Measurements from ENCODE around the gene ZNF581.
A peak's percentile ranks its signal among the peaks of the same experiment; 100 is the strongest.

ZNF581 gene

GRCh38 chr19:55624109-55625003 is 19.1 kb upstream of the ZNF581 start, which contains the start of gene ZNF784:
Gene ZNF784 (minus strand): TSS chr19:55624566. CDS start chr19:55624561, 5 bp downstream.
- H4K91ac ChIP-seq (ENCODE audit: low read length), result peak within 1 kb of the TSS; percentile 96
- H3K27me3 ChIP-seq (ENCODE audit: control insufficient read depth in 1 of 2, insufficient read depth in 1 of 2, low read length in 2 of 2), result no peaks in the 10 kb centered on the region
- no peaks in the 10 kb centered on the region for H3K9me3 ChIP-seq (ENCODE audit: control insufficient read depth, low read length)
- peak within 1 kb of the TSS in 1 of 2 experiments; percentile 26 for H3K14ac ChIP-seq (ENCODE audit: low read length in 2 of 2)
- peak within 1 kb of the TSS; percentile 89 for H3K9ac ChIP-seq (ENCODE audit: low read length)
- peak within 1 kb of the TSS; percentile 91 for H3K27ac ChIP-seq (ENCODE audit: low read length, poor library complexity, severe bottlenecking)
- H3K4me2 ChIP-seq (ENCODE audit: low read length, poor library complexity, severe bottlenecking), result peak within 1 kb of the TSS; percentile 74
- WGBS, result 2% methylated on average over 53 of the region's 56 CpGs
- peaks cover 8 to 27% of the 10 kb centered on the region in 2 experiments for H3K36me3 ChIP-seq (ENCODE audit: control insufficient read depth in 1 of 2, insufficient read depth in 2 of 2, low read depth in 1 of 2, low read length in 2 of 2)
- peak within 1 kb of the TSS; percentile 97 for H2BK120ac ChIP-seq (ENCODE audit: low read depth, low read length)
- DNase-seq, result peak; percentile 90
- peaks cover 7% of the 10 kb centered on the region for H3K4me1 ChIP-seq (ENCODE audit: control insufficient read depth, insufficient read depth, low read depth, low read length)
- H4K8ac ChIP-seq (ENCODE audit: low read length), result peak within 1 kb of the TSS; percentile 96
- H2BK5ac ChIP-seq (ENCODE audit: low read depth, low read length, poor library complexity, severe bottlenecking), result no peak within 1 kb of the TSS
- no peak within 1 kb of the TSS for H3K23ac ChIP-seq (ENCODE audit: low read length in 2 of 2)
- peak within 1 kb of the TSS; percentile 43 for H2AK5ac ChIP-seq (ENCODE audit: low read length, severe bottlenecking)
- H3K79me1 ChIP-seq (replicated peaks; ENCODE audit: low read length, poor library complexity, severe bottlenecking), result peaks cover 17% of the 10 kb centered on the region
- H3K4me3 ChIP-seq (ENCODE audit: insufficient read depth in 1 of 2, low read depth in 1 of 2, low read length in 2 of 2), result peak within 1 kb of the TSS; percentile 83 to 91
- no peak within 1 kb of the TSS for H2BK15ac ChIP-seq (ENCODE audit: low read depth, poor library complexity, severe bottlenecking)
- H3K18ac ChIP-seq (ENCODE audit: low read depth in 1 of 2, low read length in 2 of 2), result peak within 1 kb of the TSS; percentile 78 to 97
- peak within 1 kb of the TSS; percentile 96 for H2AFZ ChIP-seq (ENCODE audit: low read depth, low read length)
- peak within 1 kb of the TSS in 1 of 2 experiments; percentile 88 for H3K4ac ChIP-seq (ENCODE audit: low read depth in 1 of 2, low read length in 2 of 2)
- no peak within 1 kb of the TSS for H2BK12ac ChIP-seq (ENCODE audit: low read length in 2 of 2)

GRCh38 chr19:55625004-55625326 is 18.5 kb upstream of the ZNF581 start:
- Histone ChIP-seq H3K14ac (ENCODE audit: low read length in 2 of 2) (peak overlapping the region in 1 of 2 experiments; percentile 26), H2BK5ac (ENCODE audit: low read depth, low read length, poor library complexity, severe bottlenecking) (no peak overlapping the region), H3K4me1 (ENCODE audit: control insufficient read depth, insufficient read depth, low read depth, low read length) (peaks cover 7% of the 10 kb centered on the region), H2BK12ac (ENCODE audit: low read length in 2 of 2) (no peak overlapping the region), H2BK120ac (ENCODE audit: low read depth, low read length) (no peak overlapping the region), H4K91ac (ENCODE audit: low read length) (no peak overlapping the region), H3K9me3 (ENCODE audit: control insufficient read depth, low read length) (no peaks in the 10 kb centered on the region), H2AFZ (ENCODE audit: low read depth, low read length) (peak overlapping the region; percentile 96), H3K27me3 (ENCODE audit: control insufficient read depth in 1 of 2, insufficient read depth in 1 of 2, low read length in 2 of 2) (no peaks in the 10 kb centered on the region), H3K4me2 (ENCODE audit: low read length, poor library complexity, severe bottlenecking) (peak overlapping the region; percentile 74), H2BK15ac (ENCODE audit: low read depth, poor library complexity, severe bottlenecking) (no peak overlapping the region), H3K18ac (ENCODE audit: low read depth in 1 of 2, low read length in 2 of 2) (no peak overlapping the region), H3K27ac (ENCODE audit: low read length, poor library complexity, severe bottlenecking) (no peak overlapping the region), H3K79me1 (replicated peaks; ENCODE audit: low read length, poor library complexity, severe bottlenecking) (peaks cover 17% of the 10 kb centered on the region), H2AK5ac (ENCODE audit: low read length, severe bottlenecking) (no peak overlapping the region), H3K36me3 (ENCODE audit: control insufficient read depth in 1 of 2, insufficient read depth in 2 of 2, low read depth in 1 of 2, low read length in 2 of 2) (peaks cover 8 to 27% of the 10 kb centered on the region in 2 experiments), H4K8ac (ENCODE audit: low read length) (no peak overlapping the region), H3K4ac (ENCODE audit: low read depth in 1 of 2, low read length in 2 of 2) (no peak overlapping the region), H3K9ac (ENCODE audit: low read length) (peak overlapping the region; percentile 89), H3K23ac (ENCODE audit: low read length in 2 of 2) (no peak overlapping the region), H3K4me3 (ENCODE audit: insufficient read depth in 1 of 2, low read depth in 1 of 2, low read length in 2 of 2) (peak overlapping the region; percentile 50 to 91)
- DNase-seq, result no peak
- 68% methylated on average over 11 of the region's 11 CpGs for WGBS

GRCh38 chr19:55626350-55626749 is 17.1 kb upstream of the ZNF581 start:
- H3K4me1 ChIP-seq (ENCODE audit: control insufficient read depth, insufficient read depth, low read depth, low read length), result peaks cover 7% of the 10 kb centered on the region
- H3K36me3 ChIP-seq (ENCODE audit: control insufficient read depth in 1 of 2, insufficient read depth in 2 of 2, low read depth in 1 of 2, low read length in 2 of 2), result peaks cover under 1 to 15% of the 10 kb centered on the region in 2 experiments
- H2BK12ac ChIP-seq (ENCODE audit: low read length in 2 of 2), result no peak overlapping the region
- H3K4ac ChIP-seq (ENCODE audit: low read depth in 1 of 2, low read length in 2 of 2), result no peak overlapping the region
- H4K91ac ChIP-seq (ENCODE audit: low read length), result no peak overlapping the region
- no peak overlapping the region for H2BK5ac ChIP-seq (ENCODE audit: low read depth, low read length, poor library complexity, severe bottlenecking)
- H3K9me3 ChIP-seq (ENCODE audit: control insufficient read depth, low read length), result no peaks in the 10 kb centered on the region
- H3K27ac ChIP-seq (ENCODE audit: low read length, poor library complexity, severe bottlenecking), result no peak overlapping the region
- no peak overlapping the region for H3K18ac ChIP-seq (ENCODE audit: low read depth in 1 of 2, low read length in 2 of 2)
- WGBS, result 91% methylated on average over 11 of the region's 11 CpGs
- no peak overlapping the region for H2AK5ac ChIP-seq (ENCODE audit: low read length, severe bottlenecking)
- no peak overlapping the region for H3K23ac ChIP-seq (ENCODE audit: low read length in 2 of 2)
- H3K9ac ChIP-seq (ENCODE audit: low read length), result no peak overlapping the region
- H3K14ac ChIP-seq (ENCODE audit: low read length in 2 of 2), result no peak overlapping the region
- H3K4me3 ChIP-seq (ENCODE audit: insufficient read depth in 1 of 2, low read depth in 1 of 2, low read length in 2 of 2), result no peak overlapping the region
- H2BK15ac ChIP-seq (ENCODE audit: low read depth, poor library complexity, severe bottlenecking), result no peak overlapping the region
- H3K27me3 ChIP-seq (ENCODE audit: control insufficient read depth in 1 of 2, insufficient read depth in 1 of 2, low read length in 2 of 2), result no peaks in the 10 kb centered on the region
- no peak overlapping the region for H2AFZ ChIP-seq (ENCODE audit: low read depth, low read length)
- no peak for DNase-seq
- H3K4me2 ChIP-seq (ENCODE audit: low read length, poor library complexity, severe bottlenecking), result no peak overlapping the region
- H2BK120ac ChIP-seq (ENCODE audit: low read depth, low read length), result no peak overlapping the region
- no peak overlapping the region for H4K8ac ChIP-seq (ENCODE audit: low read length)
- peaks cover 13% of the 10 kb centered on the region for H3K79me1 ChIP-seq (replicated peaks; ENCODE audit: low read length, poor library complexity, severe bottlenecking)

GRCh38 chr19:55632463-55632834 is 11.0 kb upstream of the ZNF581 start:
- Histone ChIP-seq H3K4me2 (ENCODE audit: low read length, poor library complexity, severe bottlenecking) (no peak overlapping the region), H3K9ac (ENCODE audit: low read length) (peak overlapping the region; percentile 61), H4K8ac (ENCODE audit: low read length) (peak overlapping the region; percentile 97), H3K4me3 (ENCODE audit: insufficient read depth in 1 of 2, low read depth in 1 of 2, low read length in 2 of 2) (no peak overlapping the region), H2BK15ac (ENCODE audit: low read depth, poor library complexity, severe bottlenecking) (no peak overlapping the region), H3K4ac (ENCODE audit: low read depth in 1 of 2, low read length in 2 of 2) (peak overlapping the region in 1 of 2 experiments; percentile 57), H2BK120ac (ENCODE audit: low read depth, low read length) (no peak overlapping the region), H3K79me1 (replicated peaks; ENCODE audit: low read length, poor library complexity, severe bottlenecking) (peaks cover 9% of the 10 kb centered on the region), H2AFZ (ENCODE audit: low read depth, low read length) (peak overlapping the region; percentile 72), H3K36me3 (ENCODE audit: control insufficient read depth in 1 of 2, insufficient read depth in 2 of 2, low read depth in 1 of 2, low read length in 2 of 2) (no peaks in the 10 kb centered on the region), H4K91ac (ENCODE audit: low read length) (peak overlapping the region; percentile 52), H2BK12ac (ENCODE audit: low read length in 2 of 2) (no peak overlapping the region), H3K18ac (ENCODE audit: low read depth in 1 of 2, low read length in 2 of 2) (no peak overlapping the region), H3K27ac (ENCODE audit: low read length, poor library complexity, severe bottlenecking) (no peak overlapping the region), H2BK5ac (ENCODE audit: low read depth, low read length, poor library complexity, severe bottlenecking) (no peak overlapping the region), H3K4me1 (ENCODE audit: control insufficient read depth, insufficient read depth, low read depth, low read length) (peaks cover 24% of the 10 kb centered on the region), H3K23ac (ENCODE audit: low read length in 2 of 2) (no peak overlapping the region), H3K27me3 (ENCODE audit: control insufficient read depth in 1 of 2, insufficient read depth in 1 of 2, low read length in 2 of 2) (no peaks in the 10 kb centered on the region), H3K9me3 (ENCODE audit: control insufficient read depth, low read length) (no peaks in the 10 kb centered on the region), H2AK5ac (ENCODE audit: low read length, severe bottlenecking) (no peak overlapping the region), H3K14ac (ENCODE audit: low read length in 2 of 2) (no peak overlapping the region)
- DNase-seq, result peak; percentile 94
- 100% methylated on average over 1 of the region's 3 CpGs for WGBS

Measured in mesenchymal stem cell (in vitro differentiated cells and primary cell).